Measurements from ENCODE around the gene ADAMTS17. TPM values are rescaled to one million over a fixed set of nuclear protein-coding genes. Genes with fewer than 3 reads are reported as not detected.

Gene ADAMTS17
- total RNA-seq, 8 experiments from 2014 or later: 0.33 to 2.1 (median 1.1) TPM

GRCh38 chr15:100338971-100339444 is 2.8 kb downstream of the ADAMTS17 start:
- no peaks in the 10 kb centered on the region for H3K4me1 ChIP-seq (replicated peaks in 1 of 2)
- no peak overlapping the region for H3K27ac ChIP-seq
- no peak overlapping the region for H3K4me3 ChIP-seq
- WGBS, 10 experiments: 0 to 67% (median 16%) methylated on average over 1 to 6 of the region's 10 CpGs; no CpG with 5 or more reads in 2 of the 10 experiments
- in situ Hi-C loops (cut with MboI; ENCODE audit: low pct_unique_long_range_greater_than_20kb in 2 of 9, low sequenced_read_pairs in 9 of 9, unreplicated experiment in 9 of 9): loop anchor here in 4 of 9 experiments (10.0 to 25.0 kb wide), 4 partner anchors 198 to 404 kb away; partner anchors contain the start of gene CERS3 (in 1 of the 4)
- ATAC-seq (replicated peaks in 6 of 8): peak in 6 of 8 experiments; percentile 11 to 69 (median 31)

GRCh38 chr15:100338247-100338646 is 3.5 kb downstream of the ADAMTS17 start:
- H3K4me3 ChIP-seq: no peak overlapping the region
- 50 to 93% (median 75%) methylated on average over 2 to 9 of the region's 10 CpGs for WGBS, 10 experiments
- H3K4me1 ChIP-seq (replicated peaks in 1 of 2): no peaks in the 10 kb centered on the region
- in situ Hi-C loops (cut with MboI; ENCODE audit: low pct_unique_long_range_greater_than_20kb in 2 of 9, low sequenced_read_pairs in 9 of 9, unreplicated experiment in 9 of 9): loop anchor here in 4 of 9 experiments (10.0 to 25.0 kb wide), 4 partner anchors 199 to 403 kb away; partner anchors contain the start of gene CERS3 (in 1 of the 4)
- ATAC-seq (replicated peaks in 6 of 8): no peak
- H3K27ac ChIP-seq: no peak overlapping the region

GRCh38 chr15:100337096-100338044 is 4.4 kb downstream of the ADAMTS17 start:
- H3K4me3 ChIP-seq: no peak overlapping the region
- ATAC-seq (replicated peaks in 6 of 8): no peak
- WGBS, 10 experiments: 73 to 93% (median 86%) methylated on average over 3 to 11 of the region's 17 CpGs; no CpG with 5 or more reads in 2 of the 10 experiments
- in situ Hi-C loops (cut with MboI; ENCODE audit: low pct_unique_long_range_greater_than_20kb in 2 of 9, low sequenced_read_pairs in 9 of 9, unreplicated experiment in 9 of 9): loop anchor here in 4 of 9 experiments (10.0 to 25.0 kb wide), 4 partner anchors 200 to 403 kb away; partner anchors contain the start of gene CERS3 (in 1 of the 4)
- H3K27ac ChIP-seq: no peak overlapping the region
- no peaks in the 10 kb centered on the region for H3K4me1 ChIP-seq (replicated peaks in 1 of 2)

DNA sequence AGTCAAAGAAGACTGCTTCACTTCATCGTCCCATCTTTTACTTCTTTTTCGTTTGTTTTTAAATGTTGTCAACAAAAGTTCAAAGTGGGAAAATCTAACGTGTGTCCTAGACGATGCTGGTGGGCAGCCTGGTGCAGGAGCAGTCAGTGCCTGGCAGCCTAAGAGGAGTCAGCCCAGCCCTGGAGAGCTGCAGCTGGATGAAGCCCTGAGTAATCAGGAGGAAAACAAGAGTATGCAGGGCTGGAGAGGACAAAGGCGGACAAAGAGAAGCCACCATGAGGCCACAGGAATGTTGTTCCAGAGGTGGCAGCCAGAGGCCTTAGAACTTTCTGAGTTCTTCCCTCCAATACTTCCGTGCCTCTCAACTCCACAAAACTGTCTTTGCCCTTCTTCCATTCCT is 5.7 kb downstream of the ADAMTS17 start:
- in situ Hi-C loops (cut with MboI; ENCODE audit: low pct_unique_long_range_greater_than_20kb in 2 of 9, low sequenced_read_pairs in 9 of 9, unreplicated experiment in 9 of 9): loop anchor here in 4 of 9 experiments (10.0 to 25.0 kb wide), 4 partner anchors 201 to 401 kb away; partner anchors contain the start of gene CERS3 (in 1 of the 4)
- no peaks in the 10 kb centered on the region for H3K4me1 ChIP-seq (replicated peaks in 1 of 2)
- 6 to 100% (median 63%) methylated on average over 1 to 5 of the region's 6 CpGs for WGBS, 10 experiments
- no peak for ATAC-seq (replicated peaks in 6 of 8)
- H3K27ac ChIP-seq: no peak overlapping the region
- H3K4me3 ChIP-seq: no peak overlapping the region

DNA sequence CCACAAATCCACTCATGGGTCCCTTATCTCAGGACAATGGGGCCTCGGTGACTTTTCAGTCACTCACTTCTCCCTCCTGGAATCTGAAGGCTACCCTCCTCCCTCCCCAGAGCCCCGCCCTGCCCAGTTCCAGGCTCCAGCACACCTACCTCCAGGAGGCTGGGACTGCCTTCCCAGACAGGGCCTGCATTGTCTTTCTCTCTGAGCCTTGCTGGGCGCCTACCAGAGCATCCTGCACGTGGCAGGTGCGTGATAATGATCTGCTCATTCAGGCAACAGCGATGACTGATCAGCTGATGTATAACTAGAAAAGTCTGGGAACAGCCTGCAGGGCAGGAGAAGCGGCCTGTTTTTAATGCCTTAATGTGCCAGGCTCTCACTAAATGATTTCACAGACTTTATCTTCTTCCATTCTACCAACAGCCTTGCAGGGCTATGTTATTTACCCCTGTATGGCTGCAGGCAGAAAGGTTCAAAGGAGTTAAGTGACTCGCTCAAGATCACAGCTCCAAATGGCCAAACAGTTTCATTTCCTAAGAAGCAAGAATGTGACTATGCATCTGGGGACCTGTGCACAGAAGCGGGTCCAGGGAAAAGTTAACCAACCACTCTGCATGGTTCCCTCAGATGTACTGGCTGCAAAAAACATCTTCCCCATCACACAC is 6.3 kb downstream of the ADAMTS17 start:
- no peaks in the 10 kb centered on the region for H3K4me1 ChIP-seq (replicated peaks in 1 of 2)
- WGBS, 10 experiments: 50 to 100% (median 83%) methylated on average over 1 to 7 of the region's 9 CpGs; no CpG with 5 or more reads in 2 of the 10 experiments
- no peak for ATAC-seq (replicated peaks in 6 of 8)
- no peak overlapping the region for H3K4me3 ChIP-seq
- in situ Hi-C loops (cut with MboI; ENCODE audit: low pct_unique_long_range_greater_than_20kb in 2 of 9, low sequenced_read_pairs in 9 of 9, unreplicated experiment in 9 of 9): loop anchor here in 4 of 9 experiments (10.0 to 25.0 kb wide), 4 partner anchors 202 to 401 kb away; partner anchors contain the start of gene CERS3 (in 1 of the 4)
- H3K27ac ChIP-seq: no peak overlapping the region

DNA sequence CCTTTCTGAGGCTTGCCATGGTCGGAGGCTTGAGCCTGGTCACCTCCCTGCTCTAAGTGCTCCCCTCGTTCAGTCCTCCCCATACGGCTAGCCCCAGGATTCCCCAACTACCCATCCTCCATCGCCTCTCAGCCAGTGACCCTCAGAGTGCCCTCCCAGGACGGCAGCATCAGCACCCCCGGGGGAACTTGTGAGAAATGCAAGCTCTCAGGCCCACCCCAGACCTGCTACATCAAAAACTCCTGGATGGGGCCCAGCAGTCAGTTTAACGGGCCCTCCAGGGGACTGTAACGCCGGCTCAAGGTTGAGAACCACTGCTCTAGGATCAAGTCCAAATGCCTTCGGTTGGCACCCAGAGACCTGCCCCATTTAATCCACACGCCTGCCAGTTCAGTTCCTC is 6.9 kb downstream of the ADAMTS17 start:
- no peak for ATAC-seq (replicated peaks in 6 of 8)
- Histone ChIP-seq H3K4me1 (replicated peaks in 1 of 2) (no peaks in the 10 kb centered on the region), H3K4me3 (no peak overlapping the region), H3K27ac (no peak overlapping the region)
- in situ Hi-C loops (cut with MboI; ENCODE audit: low pct_unique_long_range_greater_than_20kb in 2 of 9, low sequenced_read_pairs in 9 of 9, unreplicated experiment in 9 of 9): loop anchor here in 4 of 9 experiments (10.0 to 25.0 kb wide), 4 partner anchors 202 to 400 kb away; partner anchors contain the start of gene CERS3 (in 1 of the 4)
- 70 to 82% (median 77%) methylated on average over 1 to 6 of the region's 11 CpGs; no CpG with 5 or more reads in 6 of the 10 experiments for WGBS, 10 experiments

DNA sequence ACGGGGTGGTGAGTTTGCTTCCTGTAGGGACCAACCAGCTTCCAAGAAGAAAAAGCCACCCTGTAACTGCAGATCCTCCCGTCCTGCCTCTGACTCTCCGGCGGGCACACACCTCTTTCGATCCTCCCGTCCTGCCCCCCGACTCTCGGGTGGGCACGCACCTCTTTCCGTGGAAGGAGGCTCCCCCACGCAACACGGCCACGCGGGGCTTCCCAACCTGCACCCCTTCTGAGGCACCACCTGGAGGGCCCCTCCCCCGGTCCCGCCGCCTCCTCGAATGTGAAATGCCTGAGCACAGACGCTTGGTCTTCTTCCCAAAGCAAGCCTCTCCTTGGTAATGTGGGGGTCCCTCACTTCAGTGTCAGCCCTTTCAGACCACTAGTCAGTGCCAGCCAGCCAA is 7.3 kb downstream of the ADAMTS17 start:
- Histone ChIP-seq H3K4me3 (no peak overlapping the region), H3K4me1 (replicated peaks in 1 of 2) (no peaks in the 10 kb centered on the region), H3K27ac (no peak overlapping the region)
- ATAC-seq (replicated peaks in 6 of 8): no peak
- WGBS, 10 experiments: 85 to 90% methylated on average over 5 to 10 of the region's 19 CpGs; no CpG with 5 or more reads in 8 of the 10 experiments
- in situ Hi-C loops (cut with MboI; ENCODE audit: low pct_unique_long_range_greater_than_20kb in 2 of 9, low sequenced_read_pairs in 9 of 9, unreplicated experiment in 9 of 9): loop anchor here in 4 of 9 experiments (10.0 to 25.0 kb wide), 4 partner anchors 203 to 400 kb away; partner anchors contain the start of gene CERS3 (in 1 of the 4)

- H3K27ac ChIP-seq: no peak overlapping the region
- no peak for ATAC-seq (replicated peaks in 6 of 8)
- no peak overlapping the region for H3K4me3 ChIP-seq
- 20 to 90% (median 44%) methylated on average over 1 to 8 of the region's 8 CpGs; no CpG with 5 or more reads in 2 of the 10 experiments for WGBS, 10 experiments
- no peaks in the 10 kb centered on the region for H3K4me1 ChIP-seq (replicated peaks in 1 of 2)
- in situ Hi-C loops (cut with MboI; ENCODE audit: low pct_unique_long_range_greater_than_20kb in 2 of 9, low sequenced_read_pairs in 9 of 9, unreplicated experiment in 9 of 9): loop anchor here in 4 of 9 experiments (10.0 to 25.0 kb wide), 4 partner anchors 203 to 399 kb away; partner anchors contain the start of gene CERS3 (in 1 of the 4)
Measured at GRCh38 chr15:100334015-100334414, 7.8 kb downstream of the ADAMTS17 start.

DNA sequence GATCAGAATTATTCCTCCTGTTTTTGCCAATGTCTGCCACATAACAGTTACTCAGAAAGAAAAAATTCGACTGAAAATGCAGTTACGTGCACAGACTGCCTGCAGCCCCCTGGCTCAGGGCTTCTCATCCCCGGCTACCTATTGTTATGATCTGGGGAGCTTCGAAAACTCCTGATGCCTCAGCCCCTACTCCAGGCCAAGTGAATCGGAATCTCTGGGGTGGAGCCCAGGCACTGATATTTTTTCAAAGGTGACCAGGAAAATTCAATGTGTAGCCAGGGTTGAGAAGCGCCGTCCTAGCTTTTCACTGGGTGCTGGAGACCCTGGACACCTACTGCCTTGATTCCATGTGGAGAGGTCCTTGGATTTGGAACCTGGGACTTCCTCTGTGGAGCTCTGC is 8.5 kb downstream of the ADAMTS17 start:
- Histone ChIP-seq H3K4me1 (replicated peaks in 1 of 2) (no peaks in the 10 kb centered on the region), H3K27ac (no peak overlapping the region), H3K4me3 (no peak overlapping the region)
- WGBS, 10 experiments: 50 to 100% (median 70%) methylated on average over 2 to 5 of the region's 7 CpGs; no CpG with 5 or more reads in 3 of the 10 experiments
- ATAC-seq (replicated peaks in 6 of 8): no peak
- in situ Hi-C loops (cut with MboI; ENCODE audit: low pct_unique_long_range_greater_than_20kb in 2 of 9, low sequenced_read_pairs in 9 of 9, unreplicated experiment in 9 of 9): loop anchor here in 4 of 9 experiments (10.0 to 25.0 kb wide), 4 partner anchors 204 to 398 kb away; partner anchors contain the start of gene CERS3 (in 1 of the 4)

GRCh38 chr15:100332721-100333120 is 9.1 kb downstream of the ADAMTS17 start:
- 85 to 90% methylated on average over 2 to 4 of the region's 6 CpGs; no CpG with 5 or more reads in 8 of the 10 experiments for WGBS, 10 experiments
- no peak for ATAC-seq (replicated peaks in 6 of 8)
- no peak overlapping the region for H3K4me3 ChIP-seq
- H3K4me1 ChIP-seq (replicated peaks in 1 of 2): no peaks in the 10 kb centered on the region
- H3K27ac ChIP-seq: no peak overlapping the region
- in situ Hi-C loops (cut with MboI; ENCODE audit: low pct_unique_long_range_greater_than_20kb in 2 of 9, low sequenced_read_pairs in 9 of 9, unreplicated experiment in 9 of 9): loop anchor here in 4 of 9 experiments (10.0 to 25.0 kb wide), 4 partner anchors 205 to 398 kb away; partner anchors contain the start of gene CERS3 (in 1 of the 4)

DNA sequence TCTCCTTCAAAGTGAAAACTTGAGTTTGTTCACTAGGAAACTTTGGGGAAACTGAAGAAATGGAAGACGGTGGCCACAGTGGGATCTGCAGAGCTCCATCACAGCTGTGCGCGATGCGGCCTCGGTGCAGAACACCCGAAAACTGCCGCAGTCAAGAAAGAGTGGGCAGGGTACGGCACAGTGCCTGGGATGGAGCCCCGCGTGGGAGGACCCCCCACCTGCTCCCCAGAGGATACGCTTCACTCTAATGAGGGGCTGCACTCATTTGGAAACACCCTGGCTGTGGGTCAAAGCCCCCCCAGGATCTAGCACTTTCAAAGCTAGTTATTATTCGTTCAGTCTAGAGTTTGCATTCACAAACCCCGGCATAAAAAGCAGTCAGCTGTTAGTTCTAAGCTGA is 9.5 kb downstream of the ADAMTS17 start:
- H3K27ac ChIP-seq: no peak overlapping the region
- ATAC-seq (replicated peaks in 6 of 8): no peak
- no peak overlapping the region for H3K4me3 ChIP-seq
- in situ Hi-C loops (cut with MboI; ENCODE audit: low pct_unique_long_range_greater_than_20kb in 2 of 9, low sequenced_read_pairs in 9 of 9, unreplicated experiment in 9 of 9): loop anchor here in 4 of 9 experiments (10.0 to 25.0 kb wide), 4 partner anchors 205 to 397 kb away; partner anchors contain the start of gene CERS3 (in 1 of the 4)
- H3K4me1 ChIP-seq (replicated peaks in 1 of 2): no peaks in the 10 kb centered on the region
- WGBS, 10 experiments: 75 to 98% (median 86%) methylated on average over 4 to 11 of the region's 13 CpGs; no CpG with 5 or more reads in 4 of the 10 experiments
